OCI-LY7 (cell line): Measurements from ENCODE around the gene CAPNS1. TPM values are rescaled to one million over a fixed set of nuclear protein-coding genes. Genes with fewer than 3 reads are reported as not detected.

Experiments used
- BruUV-seq: library from RNA; stranded (reverse); fragments of 400-500 nt; replicated peaks from 2 replicates; lab custom pipeline; 2021; lab: Mats Ljungman, UMichigan
- CTCF ChIA-PET: fragments of 300-600 bp; sonication (Branson Sonifier 250); formaldehyde crosslinking; loops from one replicate; lab custom pipeline; 2022; ENCODE audit warnings: antibody characterized with exemption; ENCODE audit not compliant: unreplicated experiment; lab: Charles Lee
- POLR2A ChIA-PET: fragments of 300-600 bp; sonication (Branson Sonifier 250); formaldehyde crosslinking; loops from one replicate; lab custom pipeline; 2022; ENCODE audit warnings: antibody characterized with exemption; lab: Charles Lee
- DNase-seq: peaks from one replicate; pipeline ENCODE4 v3.0.0-alpha.2; 2015; ENCODE audit warnings: low spot score
- H2AFZ ChIP-seq: fragments of 200-600 bp; sonication (generic), shearing (Covaris generic); 2 replicates; pipeline ENCODE4 v1.6.1; 2014; ENCODE audit warnings: mild to moderate bottlenecking, antibody characterized with exemption, low read length, moderate library complexity
- H3K27ac ChIP-seq: fragments of 200-600 bp; sonication (generic); 2 replicates; pipeline ENCODE4 v1.5.1; 2014; ENCODE audit warnings: mixed run types, low read depth, mild to moderate bottlenecking, moderate library complexity, low read length, inconsistent platforms; ENCODE audit not compliant: poor library complexity, severe bottlenecking
- H3K36me3 ChIP-seq: fragments of 200-600 bp; sonication (generic); 2 replicates; pipeline ENCODE4 v1.6.1; 2014; ENCODE audit warnings: mild to moderate bottlenecking, antibody characterized with exemption, low read length, moderate library complexity, mixed read lengths; ENCODE audit not compliant: insufficient read depth
- H3K4me1 ChIP-seq: fragments of 200-600 bp; sonication (generic); 2 replicates; pipeline ENCODE4 v1.5.1; 2014; ENCODE audit warnings: mild to moderate bottlenecking, low read length; ENCODE audit not compliant: insufficient read depth, poor library complexity, severe bottlenecking
- H3K4me2 ChIP-seq: fragments of 200-600 bp; sonication (generic); 2 replicates; pipeline ENCODE4 v1.6.1; 2014; ENCODE audit warnings: mild to moderate bottlenecking, low read length
- H3K4me3 ChIP-seq: fragments of 200-600 bp; sonication (generic); 2 replicates; pipeline ENCODE4 v1.5.1; 2014; ENCODE audit warnings: mild to moderate bottlenecking, low read depth, low read length; ENCODE audit not compliant: poor library complexity, severe bottlenecking
- H3K79me2 ChIP-seq: fragments of 200-600 bp; sonication (generic); 2 replicates; pipeline ENCODE4 v1.6.1; 2016; ENCODE audit warnings: low read depth, mild to moderate bottlenecking, low read length, moderate library complexity, mixed read lengths; ENCODE audit not compliant: insufficient read depth
- H3K9me2 ChIP-seq: fragments of 200-600 bp; sonication (generic); 2 replicates; pipeline ENCODE4 v1.6.1; 2016; ENCODE audit warnings: mild to moderate bottlenecking, low read length, mixed read lengths; ENCODE audit not compliant: insufficient read depth
- H3K9me3 ChIP-seq: fragments of 200-600 bp; sonication (generic); 2 replicates; pipeline ENCODE4 v1.6.1; 2014; ENCODE audit warnings: mild to moderate bottlenecking, mixed run types, low read length, mixed read lengths
- H4K20me1 ChIP-seq: fragments of 200-600 bp; sonication (generic); 2 replicates; pipeline ENCODE4 v1.6.1; 2014; ENCODE audit warnings: mild to moderate bottlenecking, antibody characterized with exemption, low read length, moderate library complexity, mixed read lengths; ENCODE audit not compliant: insufficient read depth
- CTCF ChIP-seq: fragments of 200-600 bp; sonication (generic); conservative IDR thresholded peaks from 2 replicates; pipeline ENCODE4 v1.5.1; 2014; ENCODE audit warnings: mild to moderate bottlenecking, antibody characterized with exemption, low read length, moderate library complexity, mixed read lengths
- EZH2phosphoT487 ChIP-seq: fragments of 200-600 bp; sonication (generic); IDR thresholded peaks from 2 replicates; pipeline ENCODE4 v1.6.1; 2018; ENCODE audit warnings: low read depth, borderline replicate concordance, mild to moderate bottlenecking, mixed run types, antibody characterized with exemption, low read length, moderate library complexity, mixed read lengths
- intact Hi-C: fragments of 100-400 bp; cut with micrococcal nuclease; formaldehyde crosslinking; loops from one replicate; pipeline ENCODE4 v1.10.0; 2022; ENCODE audit not compliant: unreplicated experiment
- total RNA-seq, 2 experiments: library from RNA; depleted of rRNA in 1 of 2; stranded (reverse); fragments of >200 nt in 1 of 2; shearing (Covaris generic) in 1 of 2; gene quantifications; 2 replicates each; pipeline ENCODE4 v1.2.3, GENCODE V29; 2014 to 2022

The CAPNS1 gene
- total RNA-seq, 2 experiments from 2014 or later = 166 to 339 TPM

- intact Hi-C loops = no loop called here
- BruUV-seq = no TSS peak
- H3K4me3 ChIP-seq = no peak overlapping the region
- H4K20me1 ChIP-seq = no peaks in the 10 kb centered on the region
- H3K9me3 ChIP-seq = no peaks in the 10 kb centered on the region
- H3K4me1 ChIP-seq = peaks cover 16% of the 10 kb centered on the region
- ChIA-PET POLR2A (interaction anchor here (0.6 kb wide), 1 partner anchor 140 kb away, joined by 3 read pairs; no protein-coding TSS in a partner anchor), CTCF (no interaction called here)
- H3K9me2 ChIP-seq = no peaks in the 10 kb centered on the region
- no peak for DNase-seq
- TF ChIP-seq EZH2phosphoT487 (no peak), CTCF (no peak)
- H2AFZ ChIP-seq = no peak overlapping the region
- H3K36me3 ChIP-seq = peaks cover 59% of the 10 kb centered on the region
- H3K79me2 ChIP-seq = peaks cover 2% of the 10 kb centered on the region; the same call in 1 of the 2 replicates
- no peak overlapping the region for H3K4me2 ChIP-seq
- no peak overlapping the region for H3K27ac ChIP-seq
These were observed 31.2 kb upstream of the CAPNS1 start for GRCh38 chr19:36108684-36109083.

- Histone ChIP-seq H4K20me1 (no peaks in the 10 kb centered on the region), H3K27ac (no peak within 1 kb of the TSS), H3K4me2 (peak within 1 kb of the TSS; percentile 25; the same call in 1 of the 2 replicates), H3K9me3 (no peaks in the 10 kb centered on the region), H3K4me3 (no peak within 1 kb of the TSS), H3K79me2 (peaks cover 9% of the 10 kb centered on the region; the same call in 1 of the 2 replicates), H3K4me1 (peaks cover 19% of the 10 kb centered on the region), H3K9me2 (no peaks in the 10 kb centered on the region), H2AFZ (no peak within 1 kb of the TSS), H3K36me3 (peaks cover 39% of the 10 kb centered on the region)
- TF ChIP-seq EZH2phosphoT487 = no peak
- TF ChIP-seq CTCF = no peak
- CTCF ChIA-PET = no interaction called here
- intact Hi-C loops = no loop called here
- no TSS peak for BruUV-seq
- POLR2A ChIA-PET = no interaction called here
- DNase-seq = peak; percentile 9
These were observed 29.2 kb upstream of the CAPNS1 start, which contains the start of gene OVOL3 for GRCh38 chr19:36110487-36111199. Gene OVOL3, plus strand, starts transcription at chr19:36111143. Its CDS starts 60 bp downstream, at chr19:36111203.

- no peak for TF ChIP-seq CTCF
- TF ChIP-seq EZH2phosphoT487 = no peak
These were observed 28.7 kb upstream of the CAPNS1 start for GRCh38 chr19:36111200-36111539.

More at GRCh38 chr19:36111200-36111539, 28.7 kb upstream of the CAPNS1 start:
- no peak overlapping the region for H3K4me2 ChIP-seq
- intact Hi-C loops = no loop called here
- H3K9me3 ChIP-seq = no peaks in the 10 kb centered on the region
- no peak for DNase-seq
- H3K4me1 ChIP-seq = peaks cover 20% of the 10 kb centered on the region
- BruUV-seq = no TSS peak
- H3K9me2 ChIP-seq = no peaks in the 10 kb centered on the region
- CTCF ChIA-PET = no interaction called here
- POLR2A ChIA-PET = no interaction called here
- no peak overlapping the region for H2AFZ ChIP-seq
- H4K20me1 ChIP-seq = no peaks in the 10 kb centered on the region
- no peak overlapping the region for H3K27ac ChIP-seq
- no peak overlapping the region for H3K4me3 ChIP-seq
- peaks cover 11% of the 10 kb centered on the region; the same call in 1 of the 2 replicates for H3K79me2 ChIP-seq
- H3K36me3 ChIP-seq = peaks cover 34% of the 10 kb centered on the region
